ENCODE measurements around the gene TMEM39B.

The TMEM39B gene

DNA sequence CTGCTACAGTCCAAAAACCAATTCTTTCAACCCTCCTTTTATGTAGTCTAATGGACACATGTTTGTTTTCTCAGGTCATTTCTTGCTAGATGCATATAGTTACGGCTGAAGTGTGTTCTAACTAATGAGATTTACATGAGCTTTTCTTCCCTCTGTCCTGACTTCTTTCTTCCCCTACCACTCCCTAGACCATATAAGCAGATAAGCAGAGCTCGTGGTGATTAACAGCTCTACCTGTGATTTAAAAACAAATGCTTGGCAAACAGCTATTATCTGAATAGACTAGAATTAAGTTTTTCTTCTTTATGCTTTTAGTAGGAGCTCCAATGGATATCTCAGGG, 40.5 kb upstream of the TMEM39B start:
- no peak overlapping the region for H3K4me3 ChIP-seq (replicated peaks; ENCODE audit: low read depth, low read length)
- TF ChIP-seq, protein P1, sequence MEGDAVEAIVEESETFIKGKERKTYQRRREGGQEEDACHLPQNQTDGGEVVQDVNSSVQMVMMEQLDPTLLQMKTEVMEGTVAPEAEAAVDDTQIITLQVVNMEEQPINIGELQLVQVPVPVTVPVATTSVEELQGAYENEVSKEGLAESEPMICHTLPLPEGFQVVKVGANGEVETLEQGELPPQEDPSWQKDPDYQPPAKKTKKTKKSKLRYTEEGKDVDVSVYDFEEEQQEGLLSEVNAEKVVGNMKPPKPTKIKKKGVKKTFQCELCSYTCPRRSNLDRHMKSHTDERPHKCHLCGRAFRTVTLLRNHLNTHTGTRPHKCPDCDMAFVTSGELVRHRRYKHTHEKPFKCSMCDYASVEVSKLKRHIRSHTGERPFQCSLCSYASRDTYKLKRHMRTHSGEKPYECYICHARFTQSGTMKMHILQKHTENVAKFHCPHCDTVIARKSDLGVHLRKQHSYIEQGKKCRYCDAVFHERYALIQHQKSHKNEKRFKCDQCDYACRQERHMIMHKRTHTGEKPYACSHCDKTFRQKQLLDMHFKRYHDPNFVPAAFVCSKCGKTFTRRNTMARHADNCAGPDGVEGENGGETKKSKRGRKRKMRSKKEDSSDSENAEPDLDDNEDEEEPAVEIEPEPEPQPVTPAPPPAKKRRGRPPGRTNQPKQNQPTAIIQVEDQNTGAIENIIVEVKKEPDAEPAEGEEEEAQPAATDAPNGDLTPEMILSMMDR (IDR thresholded peaks at IDR 0.05; ENCODE audit: insufficient read depth, low read length, poor library complexity, severe bottlenecking), result no peak
- H3K27me3 ChIP-seq (replicated peaks; ENCODE audit: control insufficient read depth, insufficient read depth, low read length), result no peaks in the 10 kb centered on the region
- DNase-seq (ENCODE audit: extremely low read depth, insufficient read length), result no peak
- H3K36me3 ChIP-seq (ENCODE audit: control insufficient read depth, insufficient read depth, low read length), result peaks cover 10% of the 10 kb centered on the region

DNA sequence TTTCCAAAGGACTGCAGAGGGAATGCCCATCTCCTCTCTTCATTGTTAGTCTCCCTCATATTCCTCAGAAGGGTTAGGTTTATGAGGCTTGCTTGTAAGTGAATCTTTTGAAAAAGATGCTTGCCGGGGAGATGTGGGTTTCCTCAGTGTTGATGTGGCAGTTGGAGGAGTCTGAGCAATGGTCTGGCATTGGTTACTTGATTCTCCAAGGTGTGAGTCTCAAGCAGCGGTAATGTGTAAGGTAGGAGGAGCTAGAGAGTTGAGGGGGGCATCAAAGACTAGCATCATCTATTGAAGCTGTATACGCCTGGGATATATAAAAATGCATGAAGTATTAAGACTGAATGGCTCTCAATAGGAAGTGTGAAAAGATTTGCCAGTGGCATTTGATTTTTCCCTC, 37.6 kb upstream of the TMEM39B start:
- Histone ChIP-seq H3K36me3 (ENCODE audit: control insufficient read depth, insufficient read depth, low read length) (peaks cover 22% of the 10 kb centered on the region), H3K27me3 (replicated peaks; ENCODE audit: control insufficient read depth, insufficient read depth, low read length) (no peaks in the 10 kb centered on the region), H3K4me3 (replicated peaks; ENCODE audit: low read depth, low read length) (no peak overlapping the region)
- TF ChIP-seq, protein P1 (IDR thresholded peaks at IDR 0.05; ENCODE audit: insufficient read depth, low read length, poor library complexity, severe bottlenecking), result no peak
- DNase-seq (ENCODE audit: extremely low read depth, insufficient read length), result no peak

DNA sequence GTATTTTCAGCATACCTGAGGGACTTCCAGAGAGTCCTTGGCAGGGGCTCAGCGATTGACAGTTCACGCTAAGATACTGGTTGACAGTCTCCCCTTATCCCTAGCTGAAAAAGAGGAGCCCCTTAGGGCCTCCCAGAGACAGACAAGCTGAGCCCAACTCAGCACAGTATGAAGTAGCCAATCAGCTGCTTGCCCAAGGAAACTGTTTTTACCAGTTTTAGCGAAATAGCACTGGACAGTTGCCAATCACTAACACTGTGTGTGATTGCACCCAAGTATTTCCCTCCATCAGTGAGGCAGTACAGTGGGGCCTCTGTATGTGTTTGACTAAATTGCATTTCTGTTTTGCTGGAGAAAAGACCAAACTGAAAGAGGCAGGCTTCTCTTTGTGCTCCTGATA, 32.0 kb upstream of the TMEM39B start:
- TF ChIP-seq, protein P1 (IDR thresholded peaks at IDR 0.05; ENCODE audit: insufficient read depth, low read length, poor library complexity, severe bottlenecking), result no peak
- H3K27me3 ChIP-seq (replicated peaks; ENCODE audit: control insufficient read depth, insufficient read depth, low read length), result no peaks in the 10 kb centered on the region
- no peak overlapping the region for H3K4me3 ChIP-seq (replicated peaks; ENCODE audit: low read depth, low read length)
- peaks cover 34% of the 10 kb centered on the region for H3K36me3 ChIP-seq (ENCODE audit: control insufficient read depth, insufficient read depth, low read length)
- no peak for DNase-seq (ENCODE audit: extremely low read depth, insufficient read length)

DNA sequence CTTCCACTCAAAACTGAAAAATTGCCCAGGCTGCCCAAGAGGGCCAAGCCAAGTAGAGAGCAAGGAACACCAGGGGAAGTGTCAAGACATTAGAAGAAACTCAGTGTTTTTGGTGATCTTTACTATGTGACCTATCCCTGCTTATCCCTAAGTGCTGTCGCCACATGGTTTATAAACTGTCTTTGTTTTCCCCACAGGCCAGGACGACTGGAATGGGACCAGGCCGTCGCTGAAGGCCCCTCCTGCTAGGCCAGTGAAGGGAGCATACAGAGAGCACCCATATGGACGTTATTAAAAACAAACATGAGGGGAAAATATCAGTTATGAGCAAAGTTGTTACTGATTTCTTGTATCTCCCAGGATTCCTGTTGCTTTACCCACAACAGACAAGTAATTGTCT, 30.4 kb upstream of the TMEM39B start:
- TF ChIP-seq, protein P1 (IDR thresholded peaks at IDR 0.05; ENCODE audit: insufficient read depth, low read length, poor library complexity, severe bottlenecking), result no peak
- H3K27me3 ChIP-seq (replicated peaks; ENCODE audit: control insufficient read depth, insufficient read depth, low read length), result no peaks in the 10 kb centered on the region
- no peak overlapping the region for H3K4me3 ChIP-seq (replicated peaks; ENCODE audit: low read depth, low read length)
- DNase-seq (ENCODE audit: extremely low read depth, insufficient read length), result no peak
- peaks cover 34% of the 10 kb centered on the region for H3K36me3 ChIP-seq (ENCODE audit: control insufficient read depth, insufficient read depth, low read length)

DNA sequence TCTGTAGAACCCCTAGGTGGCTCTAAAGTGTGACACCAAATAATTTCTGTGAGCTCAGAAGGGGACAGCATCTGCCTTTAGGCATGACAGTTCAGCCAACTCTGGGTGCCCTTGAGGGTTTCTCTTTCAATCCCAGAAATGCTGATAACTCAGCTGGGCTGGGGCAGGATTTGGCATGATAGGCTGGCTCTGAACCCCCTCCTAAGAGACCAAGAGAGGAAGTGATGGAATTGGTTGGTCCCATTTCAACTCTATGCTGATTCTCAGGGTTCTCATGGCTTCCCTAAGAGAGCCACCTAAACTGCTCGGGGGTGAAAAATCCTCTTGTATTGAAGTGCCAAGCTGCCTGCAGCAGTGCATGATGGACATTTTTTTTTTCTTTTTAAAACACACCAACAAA, 28.5 kb upstream of the TMEM39B start:
- DNase-seq (ENCODE audit: extremely low read depth, insufficient read length), result no peak
- TF ChIP-seq, protein P1 (IDR thresholded peaks at IDR 0.05; ENCODE audit: insufficient read depth, low read length, poor library complexity, severe bottlenecking), result no peak
- no peaks in the 10 kb centered on the region for H3K27me3 ChIP-seq (replicated peaks; ENCODE audit: control insufficient read depth, insufficient read depth, low read length)
- H3K36me3 ChIP-seq (ENCODE audit: control insufficient read depth, insufficient read depth, low read length), result peaks cover 32% of the 10 kb centered on the region
- H3K4me3 ChIP-seq (replicated peaks; ENCODE audit: low read depth, low read length), result no peak overlapping the region

DNA sequence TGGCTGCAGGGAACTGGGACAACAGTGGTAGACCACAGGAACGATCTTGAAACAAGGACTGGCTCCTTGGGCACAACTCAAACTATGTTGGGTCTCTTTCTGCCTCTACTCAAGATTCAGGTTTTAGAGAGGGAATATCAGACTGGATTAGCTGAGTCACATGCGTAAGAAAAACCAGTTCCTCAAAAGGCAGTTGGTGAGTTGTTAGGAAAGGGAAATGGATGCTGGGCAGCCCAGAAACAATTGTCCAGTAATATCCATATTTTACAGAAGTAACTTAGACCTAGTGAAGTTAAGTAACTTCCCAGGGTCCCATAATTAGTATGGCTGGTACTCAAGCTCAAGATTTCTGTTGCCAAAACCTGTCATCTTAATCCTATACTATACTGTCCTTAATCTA, 27.0 kb upstream of the TMEM39B start:
- Histone ChIP-seq H3K36me3 (ENCODE audit: control insufficient read depth, insufficient read depth, low read length) (peaks cover 23% of the 10 kb centered on the region), H3K27me3 (replicated peaks; ENCODE audit: control insufficient read depth, insufficient read depth, low read length) (no peaks in the 10 kb centered on the region), H3K4me3 (replicated peaks; ENCODE audit: low read depth, low read length) (no peak overlapping the region)
- no peak for DNase-seq (ENCODE audit: extremely low read depth, insufficient read length)
- TF ChIP-seq, protein P1 (IDR thresholded peaks at IDR 0.05; ENCODE audit: insufficient read depth, low read length, poor library complexity, severe bottlenecking), result no peak
